PC-9 (cell line): Measurements from ENCODE around the gene SKI. TPM values are rescaled to one million over a fixed set of nuclear protein-coding genes. Genes with fewer than 3 reads are reported as not detected.
"Not testable (repeated sequence)": the region's sequence is repeated elsewhere in the genome, so short reads cannot be mapped to it uniquely, and the experiment has no call there.

Experiments
- BruUV-seq: library from RNA; stranded (reverse); fragments of 400-500 nt; replicated peaks from 2 replicates; lab custom pipeline; 2021; lab: Mats Ljungman, UMichigan
- CTCF ChIA-PET: fragments of 300-600 bp; sonication (Branson Sonifier 250); formaldehyde crosslinking; loops from one replicate; lab custom pipeline; 2022; ENCODE audit warnings: antibody characterized with exemption; lab: Charles Lee
- POLR2A ChIA-PET: fragments of 300-600 bp; sonication (Branson Sonifier 250); formaldehyde crosslinking; loops from one replicate; lab custom pipeline; 2022; ENCODE audit warnings: antibody characterized with exemption; ENCODE audit not compliant: unreplicated experiment; lab: Charles Lee
- DNase-seq, 2 experiments: peaks; one replicate each; pipeline versions ENCODE4 v3.0.0 to v3.0.0-alpha.2; 2015 to 2022; ENCODE audit warnings: mixed read lengths in 1 of 2
- H2AFZ ChIP-seq: fragments of 200-600 bp; sonication (generic); 2 replicates; pipeline ENCODE4 v1.8.1; 2017; ENCODE audit warnings: antibody characterized with exemption
- H3F3A ChIP-seq: fragments of 200-600 bp; sonication (generic); 2 replicates; pipeline ENCODE4 v1.8.1; 2017; ENCODE audit warnings: antibody characterized with exemption, mild to moderate bottlenecking, low read depth; ENCODE audit not compliant: insufficient read depth
- H3K27ac ChIP-seq: fragments of 200-600 bp; sonication (generic); 2 replicates; pipeline ENCODE4 v1.6.1; 2016; ENCODE audit warnings: mixed run types
- H3K27me3 ChIP-seq: fragments of 200-600 bp; sonication (generic); 2 replicates; pipeline ENCODE4 v1.6.1; 2016; ENCODE audit warnings: low read depth, mixed run types; ENCODE audit not compliant: insufficient read depth
- H3K36me3 ChIP-seq: fragments of 200-600 bp; sonication (generic); 2 replicates; pipeline ENCODE4 v1.6.1; 2016; ENCODE audit warnings: low read depth, mixed run types
- H3K4me1 ChIP-seq: fragments of 200-600 bp; sonication (generic); replicated peaks from 2 replicates; pipeline ENCODE4 v1.6.1; 2016; ENCODE audit warnings: mixed run types; ENCODE audit not compliant: insufficient read depth
- H3K4me2 ChIP-seq: fragments of 200-600 bp; sonication (generic); 2 replicates; pipeline ENCODE4 v1.6.1; 2017; ENCODE audit warnings: mixed run types
- H3K4me3 ChIP-seq: fragments of 200-600 bp; sonication (generic); 2 replicates; pipeline ENCODE4 v1.6.1; 2016; ENCODE audit warnings: mixed run types
- H3K79me2 ChIP-seq: fragments of 200-600 bp; sonication (generic); 2 replicates; pipeline ENCODE4 v1.6.1; 2017; ENCODE audit warnings: low read depth, mixed run types
- H3K9me2 ChIP-seq: fragments of 200-600 bp; sonication (generic); 2 replicates; pipeline ENCODE4 v1.8.1; 2017; ENCODE audit warnings: mild to moderate bottlenecking; ENCODE audit not compliant: insufficient read depth
- H3K9me3 ChIP-seq: fragments of 200-600 bp; sonication (generic); 2 replicates; pipeline ENCODE4 v1.8.1; 2016; ENCODE audit warnings: low read depth; ENCODE audit not compliant: insufficient read depth
- H4K20me1 ChIP-seq: fragments of 200-600 bp; sonication (generic); 2 replicates; pipeline ENCODE4 v1.8.1; 2017; ENCODE audit not compliant: insufficient read depth
- CTCF ChIP-seq: fragments of 200-600 bp; sonication (generic); conservative IDR thresholded peaks from 2 replicates; pipeline ENCODE4 v1.6.1; 2017; ENCODE audit warnings: mixed run types, antibody characterized with exemption, mild to moderate bottlenecking, moderate library complexity
- EZH2 ChIP-seq: fragments of 200-600 bp; sonication (generic); IDR thresholded peaks from 2 replicates; pipeline ENCODE4 v1.8.0; 2017; ENCODE audit warnings: antibody characterized with exemption, low read depth
- intact Hi-C: fragments of 100-400 bp; cut with micrococcal nuclease; formaldehyde crosslinking; loops from one replicate; pipeline ENCODE4 v1.10.0; 2022; ENCODE audit not compliant: unreplicated experiment
- total RNA-seq: library from RNA; stranded (reverse); gene quantifications from 2 replicates; pipeline ENCODE4 v1.2.3, GENCODE V29; 2021

Gene SKI
- total RNA-seq, 1 experiment from 2014 or later: 36.2 TPM

- no peak for TF ChIP-seq CTCF
- Histone ChIP-seq H3F3A (peaks cover 15% of the 10 kb centered on the region), H3K79me2 (peaks cover 89% of the 10 kb centered on the region), H2AFZ (no peak overlapping the region), H4K20me1 (peaks cover 69% of the 10 kb centered on the region), H3K36me3 (no peaks in the 10 kb centered on the region), H3K4me3 (no peak overlapping the region), H3K27me3 (no peaks in the 10 kb centered on the region), H3K27ac (no peak overlapping the region), H3K4me2 (no peak overlapping the region), H3K9me2 (no peaks in the 10 kb centered on the region), H3K9me3 (no peaks in the 10 kb centered on the region), H3K4me1 (peaks cover 16% of the 10 kb centered on the region)
- ChIA-PET CTCF (no interaction called here), POLR2A (no interaction called here)
- intact Hi-C loops: no loop called here
- DNase-seq: no peak
- BruUV-seq: no TSS peak
Observed at GRCh38 chr1:2295526-2295925, 67.4 kb downstream of the SKI start.

GRCh38 chr1:2296211-2296610 is 68.1 kb downstream of the SKI start:
- H3K9me3 ChIP-seq, H2AFZ ChIP-seq, POLR2A ChIA-PET, H3K4me2 ChIP-seq, H3K9me2 ChIP-seq, intact Hi-C loops, H3K36me3 ChIP-seq, H3K27ac ChIP-seq, CTCF ChIA-PET, H3K4me3 ChIP-seq, DNase-seq, H3K27me3 ChIP-seq, BruUV-seq: not testable (repeated sequence)
- Histone ChIP-seq H3K79me2 (peaks cover 86% of the 10 kb centered on the region), H3F3A (peaks cover 10% of the 10 kb centered on the region; the same call in 1 of the 2 replicates), H4K20me1 (peaks cover 76% of the 10 kb centered on the region), H3K4me1 (peaks cover 12% of the 10 kb centered on the region)

GRCh38 chr1:2296614-2297013 is 68.5 kb downstream of the SKI start:
- BruUV-seq: no TSS peak

More at GRCh38 chr1:2296614-2297013, 68.5 kb downstream of the SKI start:
- Histone ChIP-seq H3F3A (peaks cover 9% of the 10 kb centered on the region; the same call in 1 of the 2 replicates), H4K20me1 (peaks cover 78% of the 10 kb centered on the region), H3K4me3 (no peak overlapping the region), H3K4me1 (peaks cover 8% of the 10 kb centered on the region), H3K4me2 (no peak overlapping the region), H3K27ac (no peak overlapping the region), H3K9me3 (no peaks in the 10 kb centered on the region), H3K27me3 (no peaks in the 10 kb centered on the region), H3K9me2 (no peaks in the 10 kb centered on the region), H3K36me3 (no peaks in the 10 kb centered on the region), H2AFZ (no peak overlapping the region), H3K79me2 (peaks cover 86% of the 10 kb centered on the region)
- intact Hi-C loops: no loop called here
- CTCF ChIA-PET: no interaction called here
- POLR2A ChIA-PET: no interaction called here
- no peak for DNase-seq
- TF ChIP-seq CTCF (no peak), EZH2 (no peak)
